Endothelial cell (in vitro differentiated cells): Measurements from ENCODE around the gene BOLL. TPM values are rescaled to one million over a fixed set of nuclear protein-coding genes. Genes with fewer than 3 reads are reported as not detected.
"Not testable (repeated sequence)": the region's sequence is repeated elsewhere in the genome, so short reads cannot be mapped to it uniquely, and the experiment has no call there.

Experiments
- DNase-seq: peaks from one replicate; pipeline ENCODE4 v3.0.0; 2021; ENCODE audit warnings: low spot score
- H3K27ac Mint-ChIP-seq: one replicate; pipeline ENCODE4 v1.8.0; 2021; ENCODE audit warnings: mixed read lengths, inconsistent platforms; ENCODE audit not compliant: unreplicated experiment
- H3K27me3 Mint-ChIP-seq: one replicate; pipeline ENCODE4 v1.8.0; 2021; ENCODE audit warnings: mild to moderate bottlenecking, moderate library complexity, mixed read lengths, inconsistent platforms; ENCODE audit not compliant: unreplicated experiment
- H3K36me3 Mint-ChIP-seq: one replicate; pipeline ENCODE4 v1.8.0; 2021; ENCODE audit warnings: mild to moderate bottlenecking, low read depth, mixed read lengths, inconsistent platforms; ENCODE audit not compliant: unreplicated experiment
- H3K4me1 Mint-ChIP-seq: one replicate; pipeline ENCODE4 v1.8.0; 2021; ENCODE audit warnings: mild to moderate bottlenecking, mixed read lengths, inconsistent platforms; ENCODE audit not compliant: unreplicated experiment
- H3K4me3 Mint-ChIP-seq: one replicate; pipeline ENCODE4 v1.8.0; 2021; ENCODE audit warnings: mild to moderate bottlenecking, mixed read lengths, inconsistent platforms; ENCODE audit not compliant: unreplicated experiment
- H3K9me3 Mint-ChIP-seq: one replicate; pipeline ENCODE4 v1.8.0; 2021; ENCODE audit warnings: mixed read lengths, inconsistent platforms; ENCODE audit not compliant: unreplicated experiment
- total RNA-seq: library from RNA; stranded (reverse); fragmentation: NEBNext Ultra II Directional; extraction: Animal tissue kit (Norgen Biotek cat#: 25700); gene quantifications from one replicate; pipeline ENCODE4 v1.2.1, GENCODE V29; 2021; ENCODE audit not compliant: unreplicated experiment
- TF ChIP-seq, protein P1 (sequence below): fragments of 200-600 bp; sonication (generic); IDR thresholded peaks from one replicate; pipeline ENCODE4 v1.5.0; 2021; ENCODE audit warnings: antibody characterized with exemption; ENCODE audit not compliant: unreplicated experiment

The BOLL gene
- total RNA-seq, 1 donor from 2014 or later = not detected

DNA sequence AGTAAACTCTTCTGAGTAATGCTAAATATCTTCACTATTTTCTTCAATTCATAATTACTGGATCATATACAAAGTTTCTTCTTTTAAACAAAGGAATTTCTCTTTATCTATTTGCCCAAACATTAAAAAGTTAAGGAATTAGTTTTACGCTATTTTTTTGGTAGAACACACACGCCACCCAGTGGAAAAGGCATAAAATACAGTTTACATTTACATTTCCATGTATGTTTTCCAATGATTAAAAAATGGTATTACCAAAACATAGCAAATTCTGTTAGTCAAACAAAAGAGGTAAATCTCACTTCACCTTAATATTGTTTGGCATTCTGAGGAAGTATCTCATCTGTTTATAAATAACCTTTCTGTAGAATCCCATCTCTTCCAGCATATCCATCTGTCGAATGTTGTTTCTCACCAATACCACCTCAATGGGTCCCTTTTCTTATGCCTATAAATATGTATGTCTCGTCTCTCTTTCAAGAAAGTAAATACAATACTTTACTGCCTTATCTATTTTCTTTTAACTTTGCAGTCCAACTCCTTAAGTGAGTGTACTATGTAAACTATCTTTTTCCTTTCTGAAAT, 7.2 kb downstream of the BOLL start:
- H3K36me3 Mint-ChIP-seq = no peaks in the 10 kb centered on the region
- H3K4me3 Mint-ChIP-seq = no peak overlapping the region
- no peaks in the 10 kb centered on the region for H3K27me3 Mint-ChIP-seq
- peak; percentile 31 for DNase-seq
- H3K4me1 Mint-ChIP-seq = peaks cover 6% of the 10 kb centered on the region
- no peak overlapping the region for H3K27ac Mint-ChIP-seq
- TF ChIP-seq, protein P1, sequence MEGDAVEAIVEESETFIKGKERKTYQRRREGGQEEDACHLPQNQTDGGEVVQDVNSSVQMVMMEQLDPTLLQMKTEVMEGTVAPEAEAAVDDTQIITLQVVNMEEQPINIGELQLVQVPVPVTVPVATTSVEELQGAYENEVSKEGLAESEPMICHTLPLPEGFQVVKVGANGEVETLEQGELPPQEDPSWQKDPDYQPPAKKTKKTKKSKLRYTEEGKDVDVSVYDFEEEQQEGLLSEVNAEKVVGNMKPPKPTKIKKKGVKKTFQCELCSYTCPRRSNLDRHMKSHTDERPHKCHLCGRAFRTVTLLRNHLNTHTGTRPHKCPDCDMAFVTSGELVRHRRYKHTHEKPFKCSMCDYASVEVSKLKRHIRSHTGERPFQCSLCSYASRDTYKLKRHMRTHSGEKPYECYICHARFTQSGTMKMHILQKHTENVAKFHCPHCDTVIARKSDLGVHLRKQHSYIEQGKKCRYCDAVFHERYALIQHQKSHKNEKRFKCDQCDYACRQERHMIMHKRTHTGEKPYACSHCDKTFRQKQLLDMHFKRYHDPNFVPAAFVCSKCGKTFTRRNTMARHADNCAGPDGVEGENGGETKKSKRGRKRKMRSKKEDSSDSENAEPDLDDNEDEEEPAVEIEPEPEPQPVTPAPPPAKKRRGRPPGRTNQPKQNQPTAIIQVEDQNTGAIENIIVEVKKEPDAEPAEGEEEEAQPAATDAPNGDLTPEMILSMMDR = peak; percentile 95
- no peaks in the 10 kb centered on the region for H3K9me3 Mint-ChIP-seq

DNA sequence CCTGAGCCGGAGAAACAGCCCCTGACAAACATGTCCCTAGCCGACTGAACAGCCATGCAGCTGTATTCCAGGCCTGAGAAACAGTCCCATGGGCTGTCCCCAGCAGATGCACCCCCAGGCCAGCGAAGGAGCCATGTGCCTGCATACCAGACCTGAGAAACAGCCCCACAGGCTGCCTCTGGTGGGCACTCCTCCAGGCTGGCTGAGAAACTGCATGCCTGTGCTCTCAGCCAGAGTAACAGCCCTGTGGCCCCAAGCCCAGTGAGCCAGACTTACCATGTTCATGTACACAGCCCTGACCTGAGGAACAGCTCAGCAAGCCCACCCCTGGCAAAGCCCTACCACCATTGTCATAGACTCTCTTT, 24.8 kb downstream of the BOLL start:
- no peaks in the 10 kb centered on the region for H3K9me3 Mint-ChIP-seq
- H3K27ac Mint-ChIP-seq = no peak overlapping the region
- H3K4me1 Mint-ChIP-seq = no peaks in the 10 kb centered on the region
- H3K27me3 Mint-ChIP-seq = peaks cover 3% of the 10 kb centered on the region
- TF ChIP-seq, protein P1 = no peak
- no peak overlapping the region for H3K4me3 Mint-ChIP-seq
- peaks cover 9% of the 10 kb centered on the region for H3K36me3 Mint-ChIP-seq
- no peak for DNase-seq

DNA sequence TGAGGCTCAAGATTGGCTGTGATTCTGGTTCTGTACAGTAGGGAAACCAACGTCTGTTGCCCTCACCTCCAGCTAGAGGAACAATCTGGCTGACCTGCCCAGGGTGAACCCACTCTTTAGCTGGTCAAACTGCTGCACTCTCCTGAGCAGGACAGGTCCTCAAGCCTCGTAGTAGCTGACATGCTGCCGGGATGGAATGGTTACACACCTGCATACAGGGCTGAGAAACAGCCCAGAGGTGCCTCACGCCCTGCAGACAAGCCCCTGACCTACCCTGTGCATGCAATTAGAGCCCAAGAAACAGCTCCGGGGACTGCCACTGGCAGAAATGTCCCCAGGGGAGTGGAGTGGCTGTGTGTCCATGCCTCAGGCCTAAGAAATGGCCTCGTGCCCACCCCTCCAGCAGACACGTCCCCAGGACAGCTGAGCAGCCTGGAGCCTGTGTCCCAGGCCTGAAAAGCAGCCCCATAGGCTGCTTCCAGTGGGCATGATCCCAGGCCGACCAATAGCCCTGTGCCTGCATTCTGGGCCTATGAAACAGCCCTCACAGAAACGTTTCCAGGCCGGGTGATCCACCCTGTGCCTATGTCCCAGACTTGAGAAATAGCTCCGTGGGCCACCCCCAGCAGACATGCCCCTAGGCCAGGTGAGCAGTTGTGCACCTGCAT, 25.4 kb downstream of the BOLL start:
- no peak for DNase-seq
- no peaks in the 10 kb centered on the region for H3K4me1 Mint-ChIP-seq
- TF ChIP-seq, protein P1 = no peak

DNA sequence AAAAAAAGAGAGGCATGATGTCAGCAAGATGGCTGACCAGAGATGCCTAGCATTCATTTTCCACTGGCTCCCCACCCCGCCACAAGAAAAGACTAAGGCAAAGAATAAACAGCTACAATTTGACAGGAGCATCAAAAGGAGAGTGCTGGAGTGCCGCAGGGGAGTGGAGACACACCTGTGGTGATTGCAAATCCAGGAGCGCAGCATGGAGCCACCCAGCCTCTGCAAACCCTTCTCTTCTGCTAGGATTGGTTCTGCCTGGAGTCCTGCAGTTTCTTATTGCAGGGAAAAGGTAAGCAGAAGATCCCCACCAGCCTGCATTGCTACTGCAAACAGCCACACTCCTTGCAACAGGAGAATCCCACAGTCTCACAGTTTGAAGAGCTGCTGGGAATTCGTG, 26.1 kb downstream of the BOLL start:
- no peak for DNase-seq
- no peak overlapping the region for H3K4me3 Mint-ChIP-seq
- TF ChIP-seq, protein P1 = no peak

More for the DNA sequence above, 25.4 kb downstream of the BOLL start:
- Mint-ChIP-seq H3K27me3 (peaks cover 4% of the 10 kb centered on the region), H3K4me3 (no peak overlapping the region), H3K9me3 (no peaks in the 10 kb centered on the region), H3K36me3 (peaks cover 9% of the 10 kb centered on the region), H3K27ac (no peak overlapping the region)

DNA sequence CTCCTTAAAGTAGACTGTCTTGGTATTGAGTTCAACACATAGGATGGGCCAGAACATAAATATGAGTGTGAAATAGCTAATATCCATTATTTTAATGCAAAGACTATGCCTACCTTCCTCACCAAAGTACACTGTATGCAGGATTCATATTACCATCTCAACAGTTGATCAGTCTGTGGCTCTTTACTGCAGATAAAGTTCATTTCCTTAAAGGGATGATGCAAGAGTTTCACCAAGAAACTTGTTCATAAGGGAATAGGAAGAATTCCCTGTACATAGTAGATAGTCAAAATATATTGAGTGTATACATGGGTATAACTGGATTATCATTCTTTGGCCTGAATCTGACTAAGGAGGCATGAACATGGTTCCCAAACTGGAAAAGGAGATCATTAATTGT, 44.9 kb downstream of the BOLL start:
- H3K36me3 Mint-ChIP-seq = no peaks in the 10 kb centered on the region

More for the DNA sequence above, 26.1 kb downstream of the BOLL start:
- no peak overlapping the region for H3K27ac Mint-ChIP-seq
- peaks cover 9% of the 10 kb centered on the region for H3K36me3 Mint-ChIP-seq
- H3K9me3 Mint-ChIP-seq = no peaks in the 10 kb centered on the region
- peaks cover 4% of the 10 kb centered on the region for H3K27me3 Mint-ChIP-seq
- no peaks in the 10 kb centered on the region for H3K4me1 Mint-ChIP-seq

DNA sequence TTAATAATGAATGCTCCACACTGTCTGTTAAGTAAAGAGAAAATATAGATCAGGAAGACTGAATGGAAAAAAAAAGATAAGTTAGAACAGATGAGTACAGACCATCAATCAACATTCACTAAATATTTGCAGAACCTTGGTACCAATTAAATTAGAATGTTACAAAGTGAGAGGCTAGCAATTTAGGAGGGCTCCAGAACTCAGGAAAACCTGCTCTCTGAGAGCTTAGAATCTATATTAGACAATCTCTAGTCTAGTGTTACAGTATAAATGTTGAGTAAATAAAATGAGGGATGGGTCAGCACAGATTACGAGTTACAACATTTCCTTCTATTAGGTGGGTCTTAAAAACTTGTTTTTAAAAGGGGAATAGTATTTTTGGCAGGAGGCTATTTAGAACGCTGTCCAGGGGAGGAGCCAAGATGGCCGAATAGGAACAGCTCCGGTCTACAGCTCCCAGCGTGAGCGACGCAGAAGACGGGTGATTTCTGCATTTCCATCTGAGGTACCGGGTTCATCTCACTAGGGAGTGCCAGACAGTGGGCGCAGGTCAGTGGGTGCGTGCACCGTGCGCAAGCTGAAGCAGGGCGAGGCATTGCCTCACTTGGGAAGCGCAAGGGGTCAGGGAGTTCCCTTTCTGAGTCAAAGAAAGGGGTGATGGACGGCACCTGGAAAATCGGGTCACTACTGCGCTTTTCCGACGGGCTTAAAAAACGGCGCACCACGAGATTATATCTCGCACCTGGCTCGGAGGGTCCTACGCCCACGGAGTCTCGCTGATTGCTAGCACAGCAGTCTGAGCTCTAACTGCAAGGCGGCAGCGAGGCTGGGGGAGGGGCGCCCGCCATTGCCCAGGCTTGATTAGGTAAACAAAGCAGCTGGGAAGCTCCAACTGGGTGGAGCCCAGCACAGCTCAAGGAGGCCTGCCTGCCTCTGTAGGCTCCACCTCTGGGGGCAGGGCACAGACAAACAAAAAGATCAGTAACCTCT, 56.3 kb downstream of the BOLL start:
- not testable (repeated sequence) for H3K27me3 Mint-ChIP-seq, H3K36me3 Mint-ChIP-seq, DNase-seq, H3K4me1 Mint-ChIP-seq, H3K9me3 Mint-ChIP-seq
- Mint-ChIP-seq H3K4me3 (peak overlapping the region; percentile 37), H3K27ac (peak overlapping the region; percentile 34)

More for the DNA sequence above, 44.9 kb downstream of the BOLL start:
- Mint-ChIP-seq H3K4me3 (no peak overlapping the region), H3K27me3 (no peaks in the 10 kb centered on the region), H3K9me3 (no peaks in the 10 kb centered on the region), H3K27ac (no peak overlapping the region), H3K4me1 (no peaks in the 10 kb centered on the region)
- DNase-seq = no peak
- TF ChIP-seq, protein P1 = no peak
